ENCODE measurements around the gene CDH5.
"Not testable (repeated sequence)": the region's sequence is repeated elsewhere in the genome, so short reads cannot be mapped to it uniquely, and the experiment has no call there.

The CDH5 gene

GRCh38 chr16:66366433-66367299, at the start of gene CDH5:
Gene CDH5 (plus strand): TSS chr16:66366691. CDS start chr16:66379338, 12,647 bp downstream.
- DNase-seq (ENCODE audit: low read depth): no peak
- no peak within 1 kb of the TSS for H3K4me3 ChIP-seq (ENCODE audit: low read depth, low read length)

- DNase-seq (ENCODE audit: low read depth): no peak
- no peak overlapping the region for H3K4me3 ChIP-seq (ENCODE audit: low read depth, low read length)
These were observed 48.0 kb upstream of the CDH5 start for GRCh38 chr16:66318505-66318904.

- DNase-seq (ENCODE audit: low read depth): no peak
- H3K4me3 ChIP-seq (ENCODE audit: low read depth, low read length): no peak overlapping the region
These were observed 45.7 kb upstream of the CDH5 start for GRCh38 chr16:66320774-66321173.

- DNase-seq (ENCODE audit: low read depth): no peak
- no peak overlapping the region for H3K4me3 ChIP-seq (ENCODE audit: low read depth, low read length)
These were observed 44.3 kb upstream of the CDH5 start for GRCh38 chr16:66322174-66322573.

GRCh38 chr16:66324815-66325515, 41.5 kb upstream of the CDH5 start:
- no peak overlapping the region for H3K4me3 ChIP-seq (ENCODE audit: low read depth, low read length)
- DNase-seq (ENCODE audit: low read depth): no peak

GRCh38 chr16:66325717-66326376, 40.6 kb upstream of the CDH5 start:
- DNase-seq (ENCODE audit: low read depth): no peak

GRCh38 chr16:66326991-66327513, 39.4 kb upstream of the CDH5 start:
- no peak overlapping the region for H3K4me3 ChIP-seq (ENCODE audit: low read depth, low read length)
- DNase-seq (ENCODE audit: low read depth): no peak

More at GRCh38 chr16:66325717-66326376, 40.6 kb upstream of the CDH5 start:
- H3K4me3 ChIP-seq (ENCODE audit: low read depth, low read length): no peak overlapping the region

GRCh38 chr16:66328282-66328681, 38.2 kb upstream of the CDH5 start:
- no peak for DNase-seq (ENCODE audit: low read depth)
- H3K4me3 ChIP-seq (ENCODE audit: low read depth, low read length): no peak overlapping the region

- not testable (repeated sequence) for H3K4me3 ChIP-seq (ENCODE audit: low read depth, low read length); DNase-seq (ENCODE audit: low read depth)
These were observed 35.0 kb upstream of the CDH5 start for GRCh38 chr16:66331464-66331863.

- DNase-seq (ENCODE audit: low read depth): no peak
- H3K4me3 ChIP-seq (ENCODE audit: low read depth, low read length): no peak overlapping the region
These were observed 33.6 kb upstream of the CDH5 start for GRCh38 chr16:66332634-66333610.

GRCh38 chr16:66334853-66335574, 31.5 kb upstream of the CDH5 start:
- no peak overlapping the region for H3K4me3 ChIP-seq (ENCODE audit: low read depth, low read length)
- no peak for DNase-seq (ENCODE audit: low read depth)

GRCh38 chr16:66335704-66336329, 30.7 kb upstream of the CDH5 start:
- DNase-seq (ENCODE audit: low read depth): peak; percentile 61
- no peak overlapping the region for H3K4me3 ChIP-seq (ENCODE audit: low read depth, low read length)

- H3K4me3 ChIP-seq (ENCODE audit: low read depth, low read length): no peak overlapping the region
- DNase-seq (ENCODE audit: low read depth): no peak
These were observed 28.9 kb upstream of the CDH5 start for GRCh38 chr16:66337463-66338188.

- no peak overlapping the region for H3K4me3 ChIP-seq (ENCODE audit: low read depth, low read length)
- no peak for DNase-seq (ENCODE audit: low read depth)
These were observed 24.1 kb upstream of the CDH5 start for GRCh38 chr16:66342294-66342900.

- no peak overlapping the region for H3K4me3 ChIP-seq (ENCODE audit: low read depth, low read length)
- no peak for DNase-seq (ENCODE audit: low read depth)
These were observed 21.9 kb upstream of the CDH5 start for GRCh38 chr16:66344533-66345145.

- H3K4me3 ChIP-seq (ENCODE audit: low read depth, low read length): no peak overlapping the region
- DNase-seq (ENCODE audit: low read depth): no peak
These were observed 20.3 kb upstream of the CDH5 start for GRCh38 chr16:66346221-66346620.
